K562 (cell line): ENCODE data around the gene ORAI3. TPM values are rescaled to one million over a fixed set of nuclear protein-coding genes. Genes with fewer than 3 reads are reported as not detected.

ENCODE experiments used
- CHD4 ChIP-seq: fragments of 200-600 bp; sonication (generic); IDR thresholded peaks from 3 replicates; pipeline ENCODE4 v1.6.1; 2012; ENCODE audit warnings: low read depth, mild to moderate bottlenecking, mixed read lengths, low read length, inconsistent platforms; ENCODE audit not compliant: insufficient read depth, insufficient replicate concordance, poor library complexity, severe bottlenecking
- FOXJ3 ChIP-seq: sonication (generic); formaldehyde crosslinking; IDR thresholded peaks from 2 replicates; pipeline ENCODE4 v1.4.0; 2020; ENCODE audit warnings: mild to moderate bottlenecking, missing genetic modification reagents
- KDM1A ChIP-seq, 2 experiments: fragments of 450-650 bp; IDR thresholded peaks; 2 replicates each; pipeline ENCODE4 v1.6.1; 2016; ENCODE audit warnings: mild to moderate bottlenecking in 2 of 2
- RFX1 ChIP-seq: fragments of 450-650 bp; IDR thresholded peaks from 2 replicates; pipeline ENCODE4 v1.6.1; 2016; ENCODE audit warnings: mild to moderate bottlenecking, moderate library complexity
- ZNF217 ChIP-seq: sonication (generic); formaldehyde crosslinking; IDR thresholded peaks from 2 replicates; pipeline ENCODE4 v1.8.0; 2022; ENCODE audit warnings: mild to moderate bottlenecking, missing genetic modification reagents
- ZNF583 ChIP-seq: fragments of 250-450 bp; sonication (Bioruptor Pico); IDR thresholded peaks from 2 replicates; pipeline ENCODE4 v1.4.0; 2020
- polyA plus RNA-seq, 8 experiments: library from polyadenylated mRNA; depleted of rRNA in 4 of 8; stranded (reverse) in 5 of 8; unstranded in 3 of 8; fragments of >200 nt; fragmentation: Nextera tagmentation in 2 of 8; fragmentation: Illumina TruSeq in 1 of 8; extraction: Ambion mirVana in 2 of 8; extraction: Trizol in 1 of 8; gene quantifications; 2 replicates each; pipeline versions ENCODE4 v1.2.1 to v1.2.3, GENCODE V29; 2011 to 2014; ENCODE audit warnings: inconsistent platforms in 1 of 8, missing spikeins in 1 of 8
- total RNA-seq, 7 experiments: library from RNA; depleted of rRNA in 6 of 7; stranded (reverse); fragments of >200 nt in 6 of 7; fragmentation: Illumina TruSeq in 2 of 7; extraction: Trizol in 2 of 7; gene quantifications; 2 replicates each; pipeline versions ENCODE4 v1.2.1 to v1.2.3, GENCODE V29; 2011 to 2021; ENCODE audit warnings: low replicate concordance in 1 of 7
- TF ChIP-seq, protein P1 (sequence below): fragments of 250-450 bp; sonication (Bioruptor Pico); IDR thresholded peaks from 2 replicates; pipeline ENCODE4 v1.4.0; 2020; ENCODE audit warnings: mild to moderate bottlenecking
- TF ChIP-seq, protein P2 (sequence below): fragments of 200-400 bp; formaldehyde crosslinking; IDR thresholded peaks from 2 replicates; pipeline ENCODE4 v1.6.1; 2017; ENCODE audit warnings: mild to moderate bottlenecking, low read depth, low read length, moderate library complexity
- TF ChIP-seq, protein P3 (sequence below): fragments of 450-650 bp; IDR thresholded peaks from 2 replicates; pipeline ENCODE4 v1.6.1; 2016; ENCODE audit warnings: antibody characterized with exemption
- TF ChIP-seq, protein P4 (sequence below), 2 experiments: fragments of 450-650 bp in 1 of 2; sonication (generic) in 1 of 2; formaldehyde crosslinking in 1 of 2; IDR thresholded peaks; 2 replicates each; pipeline versions ENCODE4 v1.7.1 to v1.9.0; 2016 to 2022; ENCODE audit warnings: inconsistent platforms in 1 of 2, mild to moderate bottlenecking in 1 of 2, missing genetic modification reagents in 1 of 2

The ORAI3 gene
- total and polyA plus RNA-seq, 9 of the 15 experiments (the other 6 are each of a cell fraction or from before 2014, with no cell fraction given) = 4.9 to 23.3 (median 14.1) TPM

DNA sequence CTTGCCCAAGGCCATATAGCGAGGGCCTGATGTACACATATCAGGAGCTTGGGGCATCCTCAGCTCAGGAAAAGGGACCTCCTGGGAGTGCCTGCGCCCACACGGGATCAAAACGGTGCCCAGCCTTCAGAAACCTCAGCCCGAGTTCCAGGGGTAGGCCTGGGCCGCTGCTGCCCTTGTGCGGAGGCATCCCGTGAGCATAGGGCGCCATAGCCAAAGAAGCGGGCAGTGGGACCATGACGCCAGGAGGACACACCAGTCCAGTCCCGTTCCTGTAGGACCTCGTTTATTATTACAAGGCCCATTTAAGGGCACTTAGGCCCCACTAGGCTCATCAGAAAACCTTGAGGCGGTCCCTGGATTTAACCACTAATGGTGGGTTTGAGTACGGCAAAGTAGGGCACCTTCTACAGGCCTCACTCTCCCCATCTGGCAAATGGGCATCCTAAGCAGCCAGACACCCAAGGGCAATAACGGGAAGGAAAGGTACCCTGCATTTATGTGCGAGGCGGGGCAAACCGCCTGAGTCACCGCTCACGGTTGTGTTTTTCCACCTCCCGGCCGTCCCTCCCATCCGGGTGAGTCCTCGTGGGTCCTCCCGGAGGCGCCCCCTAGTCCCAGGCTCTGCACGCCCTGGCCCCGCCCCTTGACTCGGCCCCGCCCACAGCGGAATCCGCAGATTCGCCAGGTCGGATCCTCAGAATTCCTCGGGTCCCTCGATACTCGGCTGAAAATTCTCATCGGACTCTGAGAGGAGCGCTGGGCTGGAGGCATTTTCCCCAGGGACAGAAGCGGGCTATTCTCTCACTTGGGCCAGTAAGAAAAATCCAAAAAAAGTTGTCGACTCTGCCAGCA is 8.0 kb downstream of the ORAI3 start (continued):
- TF ChIP-seq, protein P1, sequence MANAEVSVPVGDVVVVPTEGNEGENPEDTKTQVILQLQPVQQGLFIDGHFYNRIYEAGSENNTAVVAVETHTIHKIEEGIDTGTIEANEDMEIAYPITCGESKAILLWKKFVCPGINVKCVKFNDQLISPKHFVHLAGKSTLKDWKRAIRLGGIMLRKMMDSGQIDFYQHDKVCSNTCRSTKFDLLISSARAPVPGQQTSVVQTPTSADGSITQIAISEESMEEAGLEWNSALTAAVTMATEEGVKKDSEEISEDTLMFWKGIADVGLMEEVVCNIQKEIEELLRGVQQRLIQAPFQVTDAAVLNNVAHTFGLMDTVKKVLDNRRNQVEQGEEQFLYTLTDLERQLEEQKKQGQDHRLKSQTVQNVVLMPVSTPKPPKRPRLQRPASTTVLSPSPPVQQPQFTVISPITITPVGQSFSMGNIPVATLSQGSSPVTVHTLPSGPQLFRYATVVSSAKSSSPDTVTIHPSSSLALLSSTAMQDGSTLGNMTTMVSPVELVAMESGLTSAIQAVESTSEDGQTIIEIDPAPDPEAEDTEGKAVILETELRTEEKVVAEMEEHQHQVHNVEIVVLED (CRISPR knock-in tag) = no peak
- TF ChIP-seq RFX1 (no peak), FOXJ3 (CRISPR knock-in tag) (no peak), CHD4 (peak; percentile 93), KDM1A (IDR thresholded peaks at IDR 0.05) (peak; percentile 88 to 97), ZNF583 (CRISPR knock-in tag) (no peak), ZNF217 (CRISPR knock-in tag) (no peak)
- TF ChIP-seq, protein P2, sequence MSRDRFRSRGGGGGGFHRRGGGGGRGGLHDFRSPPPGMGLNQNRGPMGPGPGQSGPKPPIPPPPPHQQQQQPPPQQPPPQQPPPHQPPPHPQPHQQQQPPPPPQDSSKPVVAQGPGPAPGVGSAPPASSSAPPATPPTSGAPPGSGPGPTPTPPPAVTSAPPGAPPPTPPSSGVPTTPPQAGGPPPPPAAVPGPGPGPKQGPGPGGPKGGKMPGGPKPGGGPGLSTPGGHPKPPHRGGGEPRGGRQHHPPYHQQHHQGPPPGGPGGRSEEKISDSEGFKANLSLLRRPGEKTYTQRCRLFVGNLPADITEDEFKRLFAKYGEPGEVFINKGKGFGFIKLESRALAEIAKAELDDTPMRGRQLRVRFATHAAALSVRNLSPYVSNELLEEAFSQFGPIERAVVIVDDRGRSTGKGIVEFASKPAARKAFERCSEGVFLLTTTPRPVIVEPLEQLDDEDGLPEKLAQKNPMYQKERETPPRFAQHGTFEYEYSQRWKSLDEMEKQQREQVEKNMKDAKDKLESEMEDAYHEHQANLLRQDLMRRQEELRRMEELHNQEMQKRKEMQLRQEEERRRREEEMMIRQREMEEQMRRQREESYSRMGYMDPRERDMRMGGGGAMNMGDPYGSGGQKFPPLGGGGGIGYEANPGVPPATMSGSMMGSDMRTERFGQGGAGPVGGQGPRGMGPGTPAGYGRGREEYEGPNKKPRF = no peak
- TF ChIP-seq, protein P3, sequence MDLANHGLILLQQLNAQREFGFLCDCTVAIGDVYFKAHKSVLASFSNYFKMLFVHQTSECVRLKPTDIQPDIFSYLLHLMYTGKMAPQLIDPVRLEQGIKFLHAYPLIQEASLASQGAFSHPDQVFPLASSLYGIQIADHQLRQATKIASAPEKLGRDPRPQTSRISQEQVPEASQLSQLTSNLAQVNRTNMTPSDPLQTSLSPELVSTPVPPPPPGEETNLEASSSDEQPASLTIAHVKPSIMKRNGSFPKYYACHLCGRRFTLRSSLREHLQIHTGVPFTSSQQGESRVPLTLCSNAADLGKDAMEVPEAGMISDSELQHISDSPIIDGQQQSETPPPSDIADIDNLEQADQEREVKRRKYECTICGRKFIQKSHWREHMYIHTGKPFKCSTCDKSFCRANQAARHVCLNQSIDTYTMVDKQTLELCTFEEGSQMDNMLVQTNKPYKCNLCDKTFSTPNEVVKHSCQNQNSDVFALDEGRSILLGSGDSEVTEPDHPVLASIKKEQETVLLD = no peak
- TF ChIP-seq, protein P4, sequence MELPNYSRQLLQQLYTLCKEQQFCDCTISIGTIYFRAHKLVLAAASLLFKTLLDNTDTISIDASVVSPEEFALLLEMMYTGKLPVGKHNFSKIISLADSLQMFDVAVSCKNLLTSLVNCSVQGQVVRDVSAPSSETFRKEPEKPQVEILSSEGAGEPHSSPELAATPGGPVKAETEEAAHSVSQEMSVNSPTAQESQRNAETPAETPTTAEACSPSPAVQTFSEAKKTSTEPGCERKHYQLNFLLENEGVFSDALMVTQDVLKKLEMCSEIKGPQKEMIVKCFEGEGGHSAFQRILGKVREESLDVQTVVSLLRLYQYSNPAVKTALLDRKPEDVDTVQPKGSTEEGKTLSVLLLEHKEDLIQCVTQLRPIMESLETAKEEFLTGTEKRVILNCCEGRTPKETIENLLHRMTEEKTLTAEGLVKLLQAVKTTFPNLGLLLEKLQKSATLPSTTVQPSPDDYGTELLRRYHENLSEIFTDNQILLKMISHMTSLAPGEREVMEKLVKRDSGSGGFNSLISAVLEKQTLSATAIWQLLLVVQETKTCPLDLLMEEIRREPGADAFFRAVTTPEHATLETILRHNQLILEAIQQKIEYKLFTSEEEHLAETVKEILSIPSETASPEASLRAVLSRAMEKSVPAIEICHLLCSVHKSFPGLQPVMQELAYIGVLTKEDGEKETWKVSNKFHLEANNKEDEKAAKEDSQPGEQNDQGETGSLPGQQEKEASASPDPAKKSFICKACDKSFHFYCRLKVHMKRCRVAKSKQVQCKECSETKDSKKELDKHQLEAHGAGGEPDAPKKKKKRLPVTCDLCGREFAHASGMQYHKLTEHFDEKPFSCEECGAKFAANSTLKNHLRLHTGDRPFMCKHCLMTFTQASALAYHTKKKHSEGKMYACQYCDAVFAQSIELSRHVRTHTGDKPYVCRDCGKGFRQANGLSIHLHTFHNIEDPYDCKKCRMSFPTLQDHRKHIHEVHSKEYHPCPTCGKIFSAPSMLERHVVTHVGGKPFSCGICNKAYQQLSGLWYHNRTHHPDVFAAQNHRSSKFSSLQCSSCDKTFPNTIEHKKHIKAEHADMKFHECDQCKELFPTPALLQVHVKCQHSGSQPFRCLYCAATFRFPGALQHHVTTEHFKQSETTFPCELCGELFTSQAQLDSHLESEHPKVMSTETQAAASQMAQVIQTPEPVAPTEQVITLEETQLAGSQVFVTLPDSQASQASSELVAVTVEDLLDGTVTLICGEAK (IDR thresholded peaks at IDR 0.05) = no peak
- TF ChIP-seq, protein P4 (CRISPR knock-in tag; IDR thresholded peaks at IDR 0.05) = no peak
